ENCODE data around the gene FBXL19. TPM values are rescaled to one million over a fixed set of nuclear protein-coding genes. Genes with fewer than 3 reads are reported as not detected.

The FBXL19 gene
- total and polyA plus RNA-seq, 2 of the 13 experiments (the other 11 are each of a cell fraction or from before 2014, with no cell fraction given) = 6.0 to 13.7 TPM

DNA sequence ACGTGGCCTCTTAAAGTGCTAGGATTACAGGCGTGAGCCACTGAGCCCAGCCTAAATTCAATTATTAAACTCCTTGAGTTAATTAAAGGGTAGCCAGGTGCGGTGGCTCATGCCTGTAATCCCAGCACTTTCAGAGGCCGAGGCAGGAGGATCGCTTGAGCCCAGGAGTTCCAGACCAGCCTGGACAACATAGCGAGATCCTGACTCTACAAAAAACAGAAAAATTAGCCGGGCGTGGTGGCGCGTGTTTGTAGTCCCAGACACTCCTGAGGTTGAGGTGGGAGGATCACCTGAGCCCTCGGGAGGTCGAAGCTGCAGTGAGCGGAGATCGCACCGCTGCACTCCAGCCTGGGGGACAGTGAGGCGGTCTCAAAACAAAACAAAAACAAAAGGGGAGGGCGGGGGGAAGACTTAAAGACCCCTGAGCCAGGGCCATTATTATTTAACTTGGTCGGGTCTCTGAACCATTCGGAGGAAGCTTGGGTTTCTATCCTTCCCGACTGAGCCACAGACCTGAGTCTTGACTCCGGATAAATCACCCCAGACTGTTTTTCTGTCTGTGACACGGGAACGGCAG lies 49.0 kb upstream of the FBXL19 start (continued):
- no peak for TF ChIP-seq GLMP (CRISPR knock-in tag; IDR thresholded peaks at IDR 0.05; ENCODE audit: borderline replicate concordance)
- 0 out of 2 replicates have a peak, but pooled peaks have one; percentile 48 for TF ChIP-seq MTERF4 (CRISPR knock-in tag; IDR thresholded peaks at IDR 0.05)
- TF ChIP-seq SALL1 (CRISPR knock-in tag; IDR thresholded peaks at IDR 0.05) = no peak
- no peak for TF ChIP-seq ZFP82 (CRISPR knock-in tag; IDR thresholded peaks at IDR 0.05; ENCODE audit: borderline replicate concordance)
- TF ChIP-seq, protein P1, sequence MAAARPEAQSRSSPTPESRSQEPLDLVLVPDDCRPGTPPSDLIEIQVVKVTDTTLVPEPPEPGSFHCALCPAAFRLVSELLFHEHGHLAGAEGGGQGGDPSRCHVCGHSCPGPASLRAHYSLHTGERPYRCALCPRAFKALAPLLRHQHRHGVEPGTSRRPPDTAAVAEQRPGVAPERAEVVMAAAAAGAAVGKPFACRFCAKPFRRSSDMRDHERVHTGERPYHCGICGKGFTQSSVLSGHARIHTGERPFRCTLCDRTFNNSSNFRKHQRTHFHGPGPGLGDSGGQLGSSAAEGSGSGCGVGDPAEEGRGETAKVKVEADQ (CRISPR knock-in tag; IDR thresholded peaks at IDR 0.05; ENCODE audit: borderline replicate concordance) = no peak
- no peak for TF ChIP-seq ZNF20 (CRISPR knock-in tag; IDR thresholded peaks at IDR 0.05)
- no peak for TF ChIP-seq ZNF432 (CRISPR knock-in tag; IDR thresholded peaks at IDR 0.05; ENCODE audit: borderline replicate concordance)
- TF ChIP-seq ZMYM2 (CRISPR knock-in tag; IDR thresholded peaks at IDR 0.05) = 0 out of 2 replicates have a peak, but pooled peaks have one; percentile 7
- TF ChIP-seq SOX13 (IDR thresholded peaks at IDR 0.05) = no peak
- no peak for TF ChIP-seq SOX13 (CRISPR knock-in tag; conservative IDR thresholded peaks at IDR 0.05 in 1 of 2, IDR thresholded peaks at IDR 0.05 in 1 of 2)
- no peak for TF ChIP-seq ZHX2 (IDR thresholded peaks at IDR 0.05; ENCODE audit: low read depth)
- no peak for TF ChIP-seq ZHX2 (CRISPR knock-in tag; IDR thresholded peaks at IDR 0.05; ENCODE audit: borderline replicate concordance)
- TF ChIP-seq GPN1 (CRISPR knock-in tag; IDR thresholded peaks at IDR 0.05; ENCODE audit: borderline replicate concordance) = no peak
- 0 out of 2 replicates have a peak, but pooled peaks have one; percentile 35 for TF ChIP-seq NR0B2 (CRISPR knock-in tag; IDR thresholded peaks at IDR 0.05)
- 0 out of 2 replicates have a peak, but pooled peaks have one; percentile 34 for TF ChIP-seq ZNF441 (CRISPR knock-in tag; IDR thresholded peaks at IDR 0.05; ENCODE audit: borderline replicate concordance)
- TF ChIP-seq ZNF607 (CRISPR knock-in tag; IDR thresholded peaks at IDR 0.05; ENCODE audit: borderline replicate concordance) = peak; percentile 16; the same call in 1 of the 2 replicates
- no peak for TF ChIP-seq ZUFSP (CRISPR knock-in tag; IDR thresholded peaks at IDR 0.05; ENCODE audit: borderline replicate concordance)

Data from HepG2 (cell line).